Activated CD4-positive, alpha-beta T cell treated with anti-CD3 and anti-CD28 coated beads for 24 hours (primary cell): ENCODE data around the gene TRIM17.

Source experiments
- DNase-seq, 2 donors: peaks; one replicate each; pipeline ENCODE4 v3.0.0-alpha.2; 2020; ENCODE audit warnings: low read depth in 2 of 2

Gene TRIM17

GRCh38 chr1:228401782-228402640 is 14.7 kb downstream of the TRIM17 start:
- no peak for DNase-seq

GRCh38 chr1:228400692-228401454 is 15.8 kb downstream of the TRIM17 start:
- DNase-seq: no peak

GRCh38 chr1:228400237-228400651 is 16.4 kb downstream of the TRIM17 start:
- no peak for DNase-seq

DNA sequence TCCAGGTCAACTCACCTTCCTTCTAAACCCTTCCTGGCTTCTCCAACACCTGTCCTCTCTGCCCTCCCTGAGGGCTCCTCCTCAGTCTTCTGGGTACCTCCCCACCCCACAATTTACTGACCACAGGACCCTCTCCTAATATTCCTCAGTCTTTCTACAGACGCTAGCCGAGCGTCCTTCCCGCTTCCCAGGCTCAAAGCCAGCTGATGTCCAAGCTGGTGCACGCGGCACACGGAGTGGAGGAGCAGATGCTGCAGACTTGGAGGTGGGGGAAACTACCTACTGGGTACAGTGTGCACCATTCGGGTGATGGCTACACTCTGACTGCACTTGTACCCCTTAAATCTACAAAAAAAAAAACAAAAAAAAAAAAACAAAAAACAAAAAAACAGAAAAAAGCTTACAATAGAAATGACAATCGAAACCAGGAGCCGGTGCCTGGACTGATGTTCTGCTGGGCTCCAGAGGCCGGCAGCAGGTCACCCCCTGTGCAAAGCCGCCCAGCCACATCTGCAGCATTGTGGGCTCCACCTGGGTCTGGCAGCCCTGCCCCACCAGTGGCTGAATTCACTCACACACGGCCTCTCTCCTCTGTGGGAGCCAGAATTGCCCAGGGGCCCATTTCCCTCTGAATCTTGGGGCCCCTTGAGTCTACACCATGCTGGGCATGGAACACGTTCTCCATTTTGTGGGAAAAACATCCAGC is 17.0 kb downstream of the TRIM17 start:
- no peak for DNase-seq

GRCh38 chr1:228398741-228399461 is 17.8 kb downstream of the TRIM17 start:
- no peak for DNase-seq

DNA sequence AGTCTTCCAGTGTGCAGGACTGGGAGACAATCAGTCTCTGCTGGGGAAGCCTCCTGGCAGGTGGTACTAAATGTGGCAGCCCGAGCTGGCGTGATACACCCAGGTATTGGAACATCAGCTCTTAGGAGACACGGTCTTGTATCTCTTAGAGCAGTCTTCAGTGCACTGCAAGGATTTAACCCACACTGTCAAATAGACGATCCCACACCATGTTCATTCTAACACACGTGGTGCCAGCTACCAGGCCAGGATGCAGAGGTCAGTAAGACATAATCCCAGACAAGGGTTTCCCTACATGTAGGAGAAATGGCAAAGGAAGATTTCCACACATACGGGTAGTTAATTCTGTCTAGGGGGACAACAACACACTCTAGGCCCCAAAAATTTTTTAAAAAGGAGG is 18.7 kb downstream of the TRIM17 start:
- DNase-seq: no peak

- no peak for DNase-seq
These were observed 19.6 kb downstream of the TRIM17 start for GRCh38 chr1:228396770-228397662.

GRCh38 chr1:228394571-228395394 is 21.9 kb downstream of the TRIM17 start:
- no peak for DNase-seq

GRCh38 chr1:228393811-228394570 is 22.7 kb downstream of the TRIM17 start:
- no peak for DNase-seq

DNA sequence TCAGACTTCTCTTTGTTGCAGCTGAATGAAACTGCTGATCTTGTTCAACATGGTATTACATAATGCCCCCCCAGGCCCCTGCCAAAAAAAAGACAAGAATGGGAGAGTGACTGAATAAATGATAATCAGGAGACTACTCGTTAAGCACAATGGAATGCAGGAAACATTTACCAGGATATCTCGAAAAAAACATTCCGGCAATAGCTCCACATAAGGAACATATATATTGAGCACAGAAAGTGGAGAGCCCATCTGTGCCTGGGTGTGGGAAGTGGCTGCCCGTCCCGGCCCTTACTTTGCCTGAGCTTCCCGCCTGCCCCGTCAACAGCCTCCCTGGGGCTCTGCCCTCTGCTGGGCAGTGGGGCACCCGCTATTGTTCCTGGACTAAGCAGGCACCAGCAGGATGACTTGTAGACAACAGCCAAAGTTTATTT is 23.4 kb downstream of the TRIM17 start:
- DNase-seq: no peak

- no peak for DNase-seq
These were observed 24.3 kb downstream of the TRIM17 start for GRCh38 chr1:228392111-228392936.

- no peak for DNase-seq
These were observed 25.1 kb downstream of the TRIM17 start for GRCh38 chr1:228391411-228392020.

DNA sequence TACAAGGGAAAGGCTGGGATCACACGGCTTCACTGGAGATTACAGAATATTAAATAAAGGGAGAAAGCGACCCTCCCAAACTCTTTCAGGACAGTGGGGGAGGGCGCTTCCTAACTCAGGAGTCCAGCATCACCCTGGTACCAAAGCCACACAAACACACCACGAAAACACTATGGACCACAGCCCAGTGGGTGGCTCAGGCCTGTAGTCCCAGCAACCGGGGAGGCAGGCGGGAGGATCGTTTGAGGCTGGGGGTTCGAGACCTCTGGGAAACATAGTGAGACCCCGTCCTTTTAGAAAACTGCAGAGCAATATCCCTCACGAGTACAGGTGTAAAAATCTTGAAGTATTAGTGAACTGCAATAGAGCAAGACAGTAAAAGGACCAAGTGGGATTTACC is 26.0 kb downstream of the TRIM17 start:
- no peak for DNase-seq

DNA sequence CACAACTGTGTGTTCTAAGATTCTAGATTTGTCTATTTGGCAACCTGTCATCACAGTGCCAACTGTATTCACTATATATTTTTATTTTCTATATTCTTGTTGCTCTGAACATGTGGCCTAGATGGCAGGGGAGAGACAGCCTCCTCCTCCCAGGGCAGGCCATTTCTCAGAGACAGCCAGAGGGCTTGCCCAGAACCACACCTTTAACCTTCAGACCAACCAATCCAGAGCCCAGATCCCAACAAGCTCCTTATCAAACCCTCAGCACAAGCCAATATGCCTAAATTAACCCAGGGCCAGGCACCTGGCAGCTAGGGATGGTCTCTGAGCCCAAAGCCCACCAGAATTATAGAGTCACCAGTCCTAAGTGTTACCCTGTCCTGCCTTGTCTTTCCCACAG is 29.3 kb downstream of the TRIM17 start:
- DNase-seq: no peak

DNA sequence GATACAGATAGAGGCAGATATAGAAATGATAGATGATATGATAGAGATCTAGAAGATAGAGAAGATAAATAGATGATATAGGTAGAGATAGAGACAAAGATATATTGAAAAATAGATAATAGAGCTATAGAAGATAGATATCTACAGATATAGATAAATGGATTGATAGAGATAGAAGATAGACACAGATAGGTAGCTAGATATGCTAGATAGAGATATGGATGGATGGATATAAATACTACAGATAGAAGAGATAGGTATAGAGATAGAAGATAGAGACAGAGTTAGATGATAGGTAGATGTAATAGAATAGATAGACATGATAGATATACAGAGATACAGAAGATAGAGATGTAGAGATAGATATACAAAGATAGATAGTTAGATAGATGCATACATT is 31.4 kb downstream of the TRIM17 start:
- no peak for DNase-seq

DNA sequence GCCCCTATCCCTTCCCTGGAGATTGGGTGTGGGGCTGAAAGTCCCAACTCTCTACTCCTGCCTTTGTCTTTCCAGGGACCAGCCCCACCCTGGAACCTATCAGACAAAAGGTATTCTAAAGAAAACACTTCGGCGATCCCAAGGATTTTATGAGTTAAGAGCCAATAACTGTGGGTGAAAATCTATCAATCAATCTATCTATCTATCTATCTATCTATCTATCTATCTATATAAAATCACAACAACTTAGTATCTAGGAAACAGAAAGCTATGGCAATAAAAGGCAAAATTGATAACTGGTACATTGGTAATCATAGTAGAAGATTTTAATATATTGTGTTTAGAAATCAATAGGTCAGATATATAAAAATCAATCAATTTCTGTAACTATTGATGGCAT is 32.9 kb downstream of the TRIM17 start:
- DNase-seq: no peak

DNA sequence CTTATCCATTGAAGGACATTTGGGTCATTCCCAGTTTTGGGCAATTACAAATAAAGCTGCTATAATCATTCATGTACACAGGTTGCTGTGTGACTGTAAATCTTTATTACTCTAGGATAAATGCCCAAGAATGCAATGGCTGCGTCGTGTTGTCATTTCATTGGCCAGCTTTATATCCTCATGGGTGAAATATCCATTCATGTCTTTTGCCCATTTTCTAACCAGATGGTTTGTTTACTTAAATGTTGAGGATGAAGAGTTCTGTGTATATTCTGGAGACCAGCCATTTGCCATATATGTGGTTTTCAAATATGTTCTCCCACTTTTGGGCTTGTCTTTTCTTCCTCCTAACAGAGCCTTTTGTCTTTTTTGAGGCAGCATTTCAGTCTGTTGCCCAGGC is 35.3 kb downstream of the TRIM17 start:
- DNase-seq: no peak

- DNase-seq: no peak
These were observed 37.0 kb downstream of the TRIM17 start for GRCh38 chr1:228379666-228380065.
